ENCODE data around the gene MRPL2.

- TF ChIP-seq CTCF (tag by site-specific recombination; IDR thresholded peaks at IDR 0.05) (no peak), GLIS2 (tag by site-specific recombination; IDR thresholded peaks at IDR 0.05) (no peak), ZNF37A (tag by site-specific recombination; IDR thresholded peaks at IDR 0.05) (no peak), ZNF488 (tag by site-specific recombination; IDR thresholded peaks at IDR 0.05) (no peak), ZNF768 (tag by site-specific recombination; IDR thresholded peaks at IDR 0.05) (no peak)
These were observed 6.9 kb downstream of the MRPL2 start for GRCh38 chr6:43052225-43052841.

Measured in HEK293 (cell line).